GM18517 (cell line): ENCODE measurements around the gene GALNT9.
"Not testable (repeated sequence)": the region's sequence is repeated elsewhere in the genome, so short reads cannot be mapped to it uniquely, and the experiment has no call there.

Experiments
- ATAC-seq: cut with Tn5 transposase; IDR thresholded peaks from one replicate; pipeline ENCODE4 v1.9.1; 2021; ENCODE audit warnings: mild to moderate bottlenecking, moderate library complexity; ENCODE audit not compliant: unreplicated experiment

Gene GALNT9

DNA sequence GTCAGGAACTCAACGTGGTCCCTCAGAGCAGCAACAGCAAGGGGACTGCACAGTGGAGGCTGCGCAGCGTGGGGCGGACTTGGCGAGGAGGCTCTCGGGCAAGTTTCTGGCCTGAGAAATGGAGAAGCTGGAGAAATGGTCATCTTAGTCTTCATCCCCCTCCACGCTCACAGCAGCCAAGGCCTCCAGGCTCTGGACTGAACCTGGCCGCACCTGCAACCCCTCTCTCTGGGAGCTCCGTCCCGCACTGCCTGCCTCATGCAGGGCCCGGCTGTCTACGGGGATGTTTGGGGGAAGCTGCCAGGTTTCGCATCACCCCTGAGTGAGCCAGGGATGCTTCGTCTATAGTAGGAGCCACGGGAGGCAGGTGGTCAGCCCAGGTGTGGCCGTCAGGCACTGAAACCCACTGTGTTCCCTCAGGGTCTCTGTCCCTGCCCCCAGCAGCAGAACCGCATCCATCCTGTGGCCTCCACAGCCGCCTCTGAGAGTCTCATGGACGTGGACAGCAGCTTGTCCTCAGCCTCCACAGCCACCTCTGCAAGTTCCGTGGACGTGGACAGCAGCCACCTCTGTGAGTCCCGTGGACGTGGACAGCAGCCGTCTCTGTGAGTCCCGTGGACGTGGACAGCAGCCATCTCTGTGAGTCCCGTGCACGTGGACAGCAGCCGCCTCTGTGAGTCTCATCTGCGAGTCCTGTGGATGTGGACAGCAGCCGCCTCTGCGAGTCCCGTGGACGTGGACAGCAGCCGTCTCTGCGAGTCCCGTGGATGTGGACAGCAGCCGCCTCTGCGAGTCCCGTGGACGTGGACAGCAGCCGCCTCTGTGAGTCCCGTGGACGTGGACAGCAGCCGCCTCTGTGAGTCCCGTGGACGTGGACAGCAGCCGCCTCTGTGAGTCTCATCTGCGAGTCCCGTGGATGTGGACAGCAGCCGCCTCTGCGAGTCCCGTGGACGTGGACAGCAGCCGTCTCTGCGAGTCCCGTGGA is 29.1 kb upstream of the GALNT9 start:
- not testable (repeated sequence) for ATAC-seq

DNA sequence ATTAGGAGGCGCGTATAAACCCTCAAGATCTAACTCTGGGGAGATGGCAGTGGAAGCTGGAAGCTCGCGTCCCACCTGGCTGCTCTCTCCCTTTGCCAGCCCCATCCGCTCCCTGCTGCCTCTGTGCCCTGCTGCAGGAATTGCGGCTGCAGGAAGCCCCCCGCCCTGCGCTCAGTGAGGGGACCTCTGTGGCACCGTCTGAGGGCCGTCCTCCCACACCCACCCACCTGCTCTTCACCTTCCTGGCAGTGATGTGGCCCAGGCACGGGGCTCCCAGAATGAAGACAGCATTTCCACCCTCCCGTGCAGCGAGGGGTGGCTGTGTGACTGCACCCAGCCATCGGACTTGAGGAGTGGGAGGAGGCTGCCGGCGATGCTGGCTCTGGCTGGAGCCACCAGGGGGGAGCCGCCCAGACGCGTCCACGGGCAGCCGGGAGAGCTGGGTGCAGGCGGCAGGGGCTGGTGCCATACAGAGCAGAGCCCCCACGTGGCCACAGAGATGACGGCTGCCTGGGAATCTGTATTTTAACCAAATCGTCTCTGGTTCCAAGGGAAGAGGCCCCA is 28.3 kb upstream of the GALNT9 start:
- ATAC-seq: no peak

GRCh38 chr12:132356691-132357622 is 27.6 kb upstream of the GALNT9 start:
- ATAC-seq: no peak

DNA sequence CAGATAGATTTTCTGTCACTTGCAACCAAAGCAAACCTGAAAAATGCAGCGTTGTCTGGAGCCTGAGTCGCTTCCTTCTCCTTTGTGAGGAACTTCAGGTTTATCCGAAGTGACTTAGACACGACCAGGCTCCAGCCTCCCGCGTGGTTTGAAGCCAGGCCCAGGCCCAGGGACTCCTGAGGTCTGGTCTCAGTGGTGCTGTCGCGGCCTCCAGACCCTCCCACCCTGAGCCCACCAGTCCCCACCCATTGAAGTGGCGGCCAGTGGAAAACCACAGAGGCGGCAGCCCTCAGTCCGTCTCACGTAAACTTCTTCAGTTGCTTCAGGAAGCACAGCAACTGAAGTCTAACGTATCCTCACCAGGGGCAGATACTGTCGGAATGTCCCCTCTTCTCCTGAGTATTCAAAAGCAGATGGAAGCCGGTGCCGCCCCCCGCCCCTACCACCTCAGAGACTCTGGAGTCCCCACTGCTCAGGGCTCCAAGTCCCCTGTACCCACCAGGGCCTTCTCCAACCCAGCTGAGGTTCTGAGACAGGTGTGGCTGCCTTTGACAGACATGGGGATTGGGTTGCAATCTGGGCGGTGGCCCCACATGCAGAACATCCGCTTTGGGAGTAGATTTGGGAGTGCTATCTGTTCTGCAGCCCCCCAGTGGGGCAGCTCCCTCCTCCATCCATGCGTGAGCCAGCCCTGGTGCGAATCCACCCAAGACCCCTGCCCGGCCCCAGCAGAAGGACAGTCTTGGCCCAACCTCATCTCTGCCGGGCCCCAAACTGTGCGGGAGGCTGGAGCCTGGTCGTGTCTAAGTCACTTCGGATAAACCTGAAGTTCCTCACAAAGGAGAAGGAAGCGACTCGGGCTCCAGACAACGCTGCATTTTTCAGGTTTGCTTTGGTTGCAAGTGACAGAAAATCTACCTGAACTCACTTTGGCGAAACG is 26.6 kb upstream of the GALNT9 start:
- ATAC-seq: no peak

DNA sequence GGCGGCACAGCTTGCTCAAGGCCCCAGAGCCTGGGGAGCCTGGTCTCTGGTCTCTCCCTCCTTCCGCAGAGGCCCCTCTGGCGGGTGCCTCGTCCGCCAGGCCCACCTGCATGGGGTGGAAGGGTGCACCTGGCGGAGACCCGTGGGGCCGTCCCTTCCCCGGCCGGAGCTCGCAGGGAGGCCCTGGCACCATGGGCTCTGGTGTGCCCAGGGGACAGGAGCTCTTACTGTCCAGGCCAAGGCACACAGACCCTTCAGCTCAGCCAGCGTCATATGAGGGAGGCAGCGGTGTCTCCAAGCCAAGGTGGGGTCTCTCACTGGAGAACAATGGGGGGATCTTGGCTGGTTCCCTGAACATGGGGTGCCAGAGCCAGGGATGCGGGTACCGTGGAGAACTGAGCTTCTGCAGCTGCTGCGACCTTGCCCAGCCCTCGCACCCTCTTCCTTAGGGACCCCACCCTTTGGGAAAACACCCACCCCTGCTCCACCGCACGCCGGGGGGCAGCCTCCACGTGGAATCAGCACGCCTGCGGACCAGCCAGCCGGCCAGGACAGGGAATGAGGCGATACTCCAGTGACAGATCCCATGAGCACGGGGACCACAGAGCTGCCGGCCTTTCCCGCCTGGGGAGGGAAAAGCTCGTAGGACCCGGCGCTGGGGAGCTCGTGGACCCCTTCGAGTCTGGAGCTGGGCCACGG is 25.7 kb upstream of the GALNT9 start:
- no peak for ATAC-seq

- ATAC-seq: no peak
Measured at GRCh38 chr12:132354211-132354981, 25.0 kb upstream of the GALNT9 start.

- no peak for ATAC-seq
Measured at GRCh38 chr12:132353811-132354210, 24.4 kb upstream of the GALNT9 start.

DNA sequence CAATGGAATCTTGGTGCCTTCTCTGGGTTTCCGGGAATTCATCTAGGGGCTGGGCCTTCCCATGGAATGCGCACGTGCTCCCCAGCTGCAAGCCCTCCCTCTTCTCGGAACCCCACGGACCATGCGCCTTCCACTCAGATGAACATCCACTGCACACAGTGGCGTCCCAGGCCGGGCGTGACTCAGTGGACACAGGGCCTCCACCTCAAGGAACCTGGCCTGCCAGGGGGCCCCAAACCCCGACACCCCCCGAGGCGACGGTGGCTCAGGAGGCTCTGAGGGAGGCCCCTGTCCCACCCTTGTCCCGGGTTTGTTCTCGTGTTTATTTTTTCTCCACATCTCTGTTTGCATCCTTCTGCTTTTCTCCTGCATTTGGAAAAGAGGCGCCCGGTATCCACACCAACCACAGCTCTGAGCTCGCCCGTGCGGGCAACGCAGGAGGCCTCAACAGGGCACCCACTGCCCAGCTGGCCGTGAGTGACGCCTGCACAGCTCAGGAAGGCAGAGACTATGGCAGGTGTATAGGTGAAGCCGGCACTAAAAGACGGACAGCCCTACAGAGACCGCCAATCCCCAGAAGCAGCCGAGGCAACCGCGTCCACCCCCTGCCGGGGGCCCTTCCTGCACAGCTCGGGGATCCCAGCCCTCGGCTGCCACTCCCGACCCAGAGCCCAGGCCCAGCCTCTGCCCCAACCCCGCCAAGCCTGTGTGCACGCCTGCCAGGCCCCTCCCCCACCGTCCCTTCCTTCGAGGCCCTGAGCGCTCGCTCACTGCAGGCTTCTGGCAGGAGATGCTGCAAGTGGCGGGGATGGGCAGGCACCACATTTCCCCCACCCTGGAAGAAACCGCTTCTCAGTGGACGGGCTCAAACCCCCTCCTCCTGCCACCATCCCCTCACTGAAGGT is 23.8 kb upstream of the GALNT9 start:
- no peak for ATAC-seq

DNA sequence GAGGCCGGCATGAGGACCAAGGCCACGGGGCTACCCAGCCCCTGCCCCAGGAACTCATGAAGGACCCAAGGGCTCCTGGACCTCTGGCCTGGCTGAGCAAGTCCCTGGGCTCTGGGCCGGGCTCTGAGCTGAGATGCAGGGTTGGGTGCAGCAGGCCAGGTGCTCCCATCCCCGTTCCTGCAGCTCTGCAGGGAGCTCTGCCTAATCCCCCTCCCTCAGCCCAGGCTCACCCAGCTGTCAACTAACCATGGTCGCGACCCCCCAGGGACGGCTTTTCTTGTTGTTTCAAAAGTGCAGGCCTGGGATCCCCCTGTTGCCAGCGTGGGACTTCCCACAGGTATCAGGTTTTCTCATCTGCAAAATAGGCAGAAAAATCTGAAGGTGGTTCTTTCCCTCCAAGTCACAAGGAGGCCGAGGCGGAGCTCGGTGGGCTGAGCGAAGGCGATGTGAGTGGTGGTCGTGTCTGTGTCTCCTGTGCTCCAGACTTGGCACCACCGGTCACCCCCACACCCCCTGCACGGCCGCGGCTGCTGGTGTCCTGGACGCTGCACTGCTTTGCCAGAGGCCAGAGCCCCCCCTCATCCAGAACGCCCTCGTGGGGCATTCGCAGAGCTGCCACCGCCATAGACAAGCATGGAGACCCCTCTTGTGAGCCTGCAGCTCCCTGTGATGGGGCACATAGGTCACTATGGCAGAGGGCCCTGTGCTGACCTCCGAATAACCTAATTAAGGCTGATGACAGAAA is 22.5 kb upstream of the GALNT9 start:
- ATAC-seq: no peak

DNA sequence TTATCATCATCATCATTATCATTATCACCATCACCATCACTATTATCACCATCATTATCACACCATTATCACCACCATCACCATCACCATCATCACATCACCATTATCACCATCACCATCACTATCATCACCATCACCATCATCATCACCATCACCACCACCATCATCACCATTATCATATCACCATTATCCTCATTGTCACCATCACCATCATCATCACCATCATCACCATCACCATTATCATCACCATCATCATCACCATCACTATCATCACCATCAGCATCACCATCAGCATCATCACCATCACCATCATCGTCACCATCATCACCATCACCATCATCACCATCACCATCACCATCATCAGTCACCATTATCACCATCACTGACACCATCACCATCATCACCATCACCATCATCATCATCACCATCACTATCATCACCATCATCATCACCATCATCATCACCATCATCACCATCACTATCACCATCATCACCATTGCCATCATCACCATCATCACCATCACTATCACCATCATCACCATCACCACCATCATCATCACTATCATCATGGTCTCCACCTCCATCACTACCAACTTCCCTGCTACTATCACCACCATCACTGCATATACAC is 20.2 kb upstream of the GALNT9 start:
- ATAC-seq: no peak

GRCh38 chr12:132348176-132348575 is 18.8 kb upstream of the GALNT9 start:
- ATAC-seq: no peak

DNA sequence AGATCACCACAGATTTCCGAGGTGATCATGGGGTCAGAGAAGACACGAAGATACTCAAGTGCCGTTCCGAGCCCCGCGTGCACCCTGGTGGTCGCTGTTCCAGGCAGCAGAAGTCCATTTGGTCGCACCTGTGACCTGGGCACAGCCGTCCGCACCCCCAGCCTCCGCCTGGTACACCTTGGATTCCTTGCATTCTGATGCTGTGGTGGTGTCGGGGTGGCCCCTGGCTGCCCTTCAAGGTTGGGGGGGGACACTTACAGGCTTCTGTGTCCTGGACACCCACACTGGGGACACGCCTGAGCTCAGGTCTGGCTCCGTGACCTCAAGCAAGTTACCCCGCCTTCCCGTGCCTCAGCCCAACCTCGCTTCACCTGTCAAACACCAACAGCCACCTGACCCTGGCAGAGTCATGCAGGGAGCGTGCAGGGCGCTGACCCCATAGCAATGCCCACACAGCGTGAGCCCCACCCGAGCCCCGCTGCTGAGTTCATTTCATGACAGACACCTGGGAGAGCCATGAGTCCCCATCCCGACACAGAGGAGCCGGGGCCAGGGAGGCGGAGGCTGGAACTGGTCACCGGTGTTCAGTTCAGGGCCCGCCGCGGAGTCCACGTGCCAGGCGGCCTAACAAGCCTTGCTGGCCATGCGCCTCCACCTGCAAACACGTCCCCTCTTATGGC is 17.9 kb upstream of the GALNT9 start:
- ATAC-seq: no peak

GRCh38 chr12:132346471-132347175 is 17.2 kb upstream of the GALNT9 start:
- no peak for ATAC-seq

DNA sequence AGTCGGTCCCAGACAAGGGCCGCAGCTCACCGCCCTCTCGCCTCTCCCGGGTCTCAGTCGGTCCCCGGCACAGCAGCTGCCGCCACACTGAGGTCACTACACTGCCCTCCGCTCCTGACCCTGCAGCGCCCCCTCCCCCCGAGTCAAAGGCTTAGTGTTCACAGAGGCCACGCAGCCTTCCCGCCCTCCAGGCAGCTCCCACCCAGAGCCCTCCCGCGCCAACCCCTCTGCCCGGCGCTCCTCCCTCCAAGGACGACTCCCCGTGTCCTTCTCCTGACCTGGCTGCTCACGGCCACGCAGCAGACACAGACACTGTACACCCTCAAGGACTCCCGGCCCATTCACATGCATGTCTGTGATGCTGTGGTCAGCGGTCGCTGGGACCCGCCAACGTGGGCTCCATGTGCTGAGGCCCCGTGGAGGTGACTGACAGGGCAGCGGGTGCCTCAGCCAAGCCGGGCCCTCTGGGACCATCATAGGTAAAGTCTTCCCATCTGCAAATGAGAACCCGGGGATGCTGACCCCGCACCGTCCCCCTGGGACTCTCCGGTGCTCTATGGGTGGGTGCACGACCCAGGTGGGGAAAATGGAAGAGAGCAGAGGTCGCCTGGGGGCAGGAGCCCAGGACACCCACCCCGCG is 16.3 kb upstream of the GALNT9 start:
- ATAC-seq: no peak

GRCh38 chr12:132345126-132345525 is 15.7 kb upstream of the GALNT9 start:
- no peak for ATAC-seq
